ENCODE results near the gene PPP3CA.

DNA sequence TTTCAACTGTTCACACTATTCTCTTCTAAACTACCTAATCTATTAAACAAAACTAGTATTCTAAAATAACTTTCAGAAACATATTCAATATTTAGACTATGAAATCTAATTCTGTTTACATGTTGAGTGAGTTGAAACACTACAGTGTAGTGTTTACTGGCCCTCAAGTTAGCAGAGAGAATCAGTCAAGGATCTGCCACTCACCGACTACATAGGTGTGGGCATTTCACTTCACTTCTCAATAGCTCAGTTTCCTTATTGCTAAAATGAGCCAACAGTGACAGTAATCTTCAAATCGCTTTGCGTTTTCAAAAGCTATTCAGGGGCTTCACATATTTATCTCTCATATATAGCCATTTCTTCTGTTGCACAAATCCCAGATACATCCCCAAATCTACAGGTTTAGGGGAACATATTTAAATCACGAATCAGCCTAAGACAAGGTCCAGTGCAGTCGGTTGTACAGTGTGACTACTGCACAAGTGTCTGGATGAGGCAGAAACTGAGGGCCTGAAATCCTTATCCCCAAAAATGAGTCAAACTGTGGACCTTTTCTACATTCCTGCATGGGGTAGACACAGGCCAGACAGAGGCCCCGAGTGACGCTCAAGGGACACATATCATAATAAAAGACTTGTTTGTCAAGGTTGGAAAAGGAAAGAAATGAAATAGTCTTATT lies 129.8 kb downstream of the PPP3CA start:
- TF ChIP-seq, protein P1, sequence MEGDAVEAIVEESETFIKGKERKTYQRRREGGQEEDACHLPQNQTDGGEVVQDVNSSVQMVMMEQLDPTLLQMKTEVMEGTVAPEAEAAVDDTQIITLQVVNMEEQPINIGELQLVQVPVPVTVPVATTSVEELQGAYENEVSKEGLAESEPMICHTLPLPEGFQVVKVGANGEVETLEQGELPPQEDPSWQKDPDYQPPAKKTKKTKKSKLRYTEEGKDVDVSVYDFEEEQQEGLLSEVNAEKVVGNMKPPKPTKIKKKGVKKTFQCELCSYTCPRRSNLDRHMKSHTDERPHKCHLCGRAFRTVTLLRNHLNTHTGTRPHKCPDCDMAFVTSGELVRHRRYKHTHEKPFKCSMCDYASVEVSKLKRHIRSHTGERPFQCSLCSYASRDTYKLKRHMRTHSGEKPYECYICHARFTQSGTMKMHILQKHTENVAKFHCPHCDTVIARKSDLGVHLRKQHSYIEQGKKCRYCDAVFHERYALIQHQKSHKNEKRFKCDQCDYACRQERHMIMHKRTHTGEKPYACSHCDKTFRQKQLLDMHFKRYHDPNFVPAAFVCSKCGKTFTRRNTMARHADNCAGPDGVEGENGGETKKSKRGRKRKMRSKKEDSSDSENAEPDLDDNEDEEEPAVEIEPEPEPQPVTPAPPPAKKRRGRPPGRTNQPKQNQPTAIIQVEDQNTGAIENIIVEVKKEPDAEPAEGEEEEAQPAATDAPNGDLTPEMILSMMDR (conservative IDR thresholded peaks at IDR 0.05) = no peak
- no peak for TF ChIP-seq EZH2 (IDR thresholded peaks at IDR 0.05; ENCODE audit: low read depth)
